GM12873 (cell line): ENCODE results near the gene KLHL26.

Experiments used
- CTCF ChIP-seq: IDR thresholded peaks from 2 replicates; pipeline ENCODE4 v1.5.1; 2012; ENCODE audit warnings: low read depth, mild to moderate bottlenecking, moderate library complexity, low read length, control low read depth; ENCODE audit not compliant: insufficient read depth; ENCODE audit errors: missing control alignments

The KLHL26 gene

GRCh38 chr19:18655173-18655844 lies 18.5 kb downstream of the KLHL26 start:
- no peak for TF ChIP-seq CTCF

GRCh38 chr19:18656337-18657086 lies 19.7 kb downstream of the KLHL26 start:
- TF ChIP-seq CTCF = no peak

- TF ChIP-seq CTCF = no peak
These were observed 20.9 kb downstream of the KLHL26 start for GRCh38 chr19:18657590-18658365.

GRCh38 chr19:18658366-18658855 lies 21.6 kb downstream of the KLHL26 start:
- TF ChIP-seq CTCF = no peak

GRCh38 chr19:18659281-18660050 lies 22.6 kb downstream of the KLHL26 start:
- TF ChIP-seq CTCF = no peak

- TF ChIP-seq CTCF = no peak
These were observed 23.5 kb downstream of the KLHL26 start for GRCh38 chr19:18660051-18660910.
